Measurements from ENCODE around the gene NOC3L. TPM values are rescaled to one million over a fixed set of nuclear protein-coding genes. Genes with fewer than 3 reads are reported as not detected.
"Not testable (repeated sequence)": the region's sequence is repeated elsewhere in the genome, so short reads cannot be mapped to it uniquely, and the experiment has no call there.

Gene NOC3L
- total RNA-seq, 1 experiment from 2014 or later, result 41.2 TPM

DNA sequence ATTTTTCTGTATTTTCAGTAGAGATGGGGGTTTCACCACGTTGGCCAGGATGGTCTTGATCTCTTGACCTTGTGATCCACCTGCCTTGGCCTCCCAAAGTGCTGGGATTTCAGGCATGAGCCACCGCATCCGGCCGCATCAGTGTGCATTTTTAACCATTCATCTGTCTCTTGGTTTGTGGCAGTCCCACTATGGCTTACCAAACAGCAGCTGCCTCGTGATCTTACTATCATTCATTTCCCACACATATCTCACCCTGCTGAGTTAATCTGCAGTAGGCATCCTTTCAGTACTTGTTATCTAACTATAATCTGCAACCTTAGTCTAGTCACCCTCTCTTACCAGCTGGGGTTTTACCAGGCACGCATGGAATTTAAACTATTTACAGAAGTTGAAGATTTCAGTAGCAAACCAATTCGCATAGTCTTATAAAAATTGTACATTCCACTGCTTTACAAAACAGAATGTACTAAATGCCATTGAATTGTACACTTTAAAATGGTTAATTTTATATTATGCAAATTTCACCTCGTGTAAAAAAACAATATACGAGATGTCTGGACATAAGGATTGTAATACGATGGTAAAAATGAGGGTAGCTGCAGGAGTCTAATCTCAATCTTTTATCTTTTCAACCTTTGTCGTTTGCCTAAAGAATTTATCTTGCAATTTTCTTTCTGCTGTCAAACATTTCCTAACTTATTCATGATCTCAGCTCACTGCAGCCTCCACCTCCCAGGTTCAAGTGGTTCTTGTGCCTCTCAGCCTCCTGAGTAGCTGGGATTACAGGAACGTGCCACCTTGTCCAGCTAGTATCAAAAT is 35.0 kb upstream of the NOC3L start:
- DNase-seq (ENCODE audit: low read depth, low spot score), result no peak
- ChIA-PET POLR2A (interaction anchor here (0.7 kb wide), 1 partner anchor 43 kb away, joined by 12 read pairs; no protein-coding TSS in a partner anchor), CTCF (interaction anchor here (0.6 kb wide), 1 partner anchor 46 kb away, joined by 8 read pairs; no protein-coding TSS in a partner anchor)
- in situ Hi-C loops (cut with HindIII; ENCODE audit: low pct_unique_long_range_greater_than_20kb, low sequenced_read_pairs), result no loop called here
- Histone ChIP-seq H3K4me1 (ENCODE audit: control insufficient read depth, insufficient read depth, low read length) (peaks cover 17% of the 10 kb centered on the region), H3K36me3 (ENCODE audit: control insufficient read depth, insufficient read depth, low read length) (no peaks in the 10 kb centered on the region), H3K27ac (ENCODE audit: low read length) (peak overlapping the region; percentile 87), H3K4me3 (ENCODE audit: low read depth in 2 of 2, low read length in 2 of 2) (no peak overlapping the region), H3K27me3 (ENCODE audit: control insufficient read depth, insufficient read depth, low read length) (no peaks in the 10 kb centered on the region), H3K9me3 (ENCODE audit: control insufficient read depth, insufficient read depth, low read depth, low read length) (no peaks in the 10 kb centered on the region)
- BruUV-seq (replicated peaks), result no TSS peak
- peak; percentile 61 for ATAC-seq
- intact Hi-C loops (cut with micrococcal nuclease; ENCODE audit: unreplicated experiment), result no loop called here
- TF ChIP-seq TCF7L2 (IDR thresholded peaks at IDR 0.05; ENCODE audit: low read depth, low read length) (peak; percentile 25; the same call in 1 of the 2 replicates), SIN3A (IDR thresholded peaks at IDR 0.05; ENCODE audit: borderline replicate concordance, insufficient read depth, low read depth, low read length) (no peak)

GRCh38 chr10:94392117-94392516 is 29.4 kb upstream of the NOC3L start:
- H3K27me3 ChIP-seq (ENCODE audit: control insufficient read depth, insufficient read depth, low read length); H3K4me3 ChIP-seq (ENCODE audit: low read depth in 2 of 2, low read length in 2 of 2); BruUV-seq (replicated peaks); H3K27ac ChIP-seq (ENCODE audit: low read length); CTCF ChIA-PET; intact Hi-C loops (cut with micrococcal nuclease; ENCODE audit: unreplicated experiment); H3K9me3 ChIP-seq (ENCODE audit: control insufficient read depth, insufficient read depth, low read depth, low read length); ATAC-seq; DNase-seq (ENCODE audit: low read depth, low spot score); H3K36me3 ChIP-seq (ENCODE audit: control insufficient read depth, insufficient read depth, low read length); H3K4me1 ChIP-seq (ENCODE audit: control insufficient read depth, insufficient read depth, low read length); in situ Hi-C loops (cut with HindIII; ENCODE audit: low pct_unique_long_range_greater_than_20kb, low sequenced_read_pairs): not testable (repeated sequence)
- POLR2A ChIA-PET, result interaction anchor here (0.6 kb wide), 1 partner anchor 19 kb away, joined by 3 read pairs; no protein-coding TSS in a partner anchor

DNA sequence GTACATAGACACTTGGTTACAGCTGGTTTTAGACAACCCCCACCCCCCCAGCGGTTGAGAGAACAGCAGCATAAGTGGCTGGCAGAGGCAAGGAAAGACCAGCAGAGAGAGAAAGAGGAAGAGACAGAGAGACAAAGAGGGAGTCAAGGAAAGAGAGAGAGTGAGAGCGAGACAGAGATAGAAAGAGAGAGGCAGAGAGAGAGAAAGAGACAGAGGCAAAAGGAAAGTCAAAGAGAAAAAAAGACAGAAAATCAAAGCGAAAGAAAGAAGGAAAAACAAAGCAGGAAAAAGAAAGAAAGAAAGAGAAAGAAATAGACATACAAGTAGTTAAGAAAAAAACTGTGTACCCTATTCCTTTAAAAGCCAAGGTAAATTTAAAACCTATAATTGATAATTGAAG is 23.0 kb upstream of the NOC3L start:
- intact Hi-C loops (cut with micrococcal nuclease; ENCODE audit: unreplicated experiment); H3K4me1 ChIP-seq (ENCODE audit: control insufficient read depth, insufficient read depth, low read length); BruUV-seq (replicated peaks); DNase-seq (ENCODE audit: low read depth, low spot score); H3K4me3 ChIP-seq (ENCODE audit: low read depth in 2 of 2, low read length in 2 of 2); CTCF ChIA-PET; H3K27me3 ChIP-seq (ENCODE audit: control insufficient read depth, insufficient read depth, low read length); H3K9me3 ChIP-seq (ENCODE audit: control insufficient read depth, insufficient read depth, low read depth, low read length); ATAC-seq; in situ Hi-C loops (cut with HindIII; ENCODE audit: low pct_unique_long_range_greater_than_20kb, low sequenced_read_pairs); H3K36me3 ChIP-seq (ENCODE audit: control insufficient read depth, insufficient read depth, low read length): not testable (repeated sequence)
- H3K27ac ChIP-seq (ENCODE audit: low read length), result peak overlapping the region; percentile 30; the same call in 1 of the 2 replicates
- POLR2A ChIA-PET, result interaction anchor here (0.7 kb wide), 1 partner anchor 20 kb away, joined by 6 read pairs; no protein-coding TSS in a partner anchor

GRCh38 chr10:94383530-94383929 is 20.8 kb upstream of the NOC3L start:
- ATAC-seq, result no peak
- DNase-seq (ENCODE audit: low read depth, low spot score), result no peak
- in situ Hi-C loops (cut with HindIII; ENCODE audit: low pct_unique_long_range_greater_than_20kb, low sequenced_read_pairs) (no loop called here), intact Hi-C loops (cut with micrococcal nuclease; ENCODE audit: unreplicated experiment) (no loop called here)
- no peaks in the 10 kb centered on the region for H3K27me3 ChIP-seq (ENCODE audit: control insufficient read depth, insufficient read depth, low read length)
- H3K9me3 ChIP-seq (ENCODE audit: control insufficient read depth, insufficient read depth, low read depth, low read length), result no peaks in the 10 kb centered on the region
- no peaks in the 10 kb centered on the region for H3K36me3 ChIP-seq (ENCODE audit: control insufficient read depth, insufficient read depth, low read length)
- H3K4me3 ChIP-seq (ENCODE audit: low read depth in 2 of 2, low read length in 2 of 2), result no peak overlapping the region
- no TSS peak for BruUV-seq (replicated peaks)
- no peaks in the 10 kb centered on the region for H3K4me1 ChIP-seq (ENCODE audit: control insufficient read depth, insufficient read depth, low read length)
- ChIA-PET CTCF (interaction anchor here (0.7 to 0.9 kb wide), 6 partner anchors 38 to 478 kb away, joined by 4 to 11 read pairs (median 6); no protein-coding TSS in a partner anchor), POLR2A (interaction anchor here (0.7 to 1.2 kb wide), 2 partner anchors 48 to 163 kb away, joined by 4 to 5 read pairs; partner anchors contain the start of gene HELLS)
- no peak overlapping the region for H3K27ac ChIP-seq (ENCODE audit: low read length)
- TF ChIP-seq CTCF (IDR thresholded peaks at IDR 0.05) (no peak), POLR2AphosphoS5 (IDR thresholded peaks at IDR 0.05; ENCODE audit: low read depth, low read length) (no peak), SIN3A (IDR thresholded peaks at IDR 0.05; ENCODE audit: borderline replicate concordance, insufficient read depth, low read depth, low read length) (no peak), TCF7L2 (IDR thresholded peaks at IDR 0.05; ENCODE audit: low read depth, low read length) (no peak)
- TF ChIP-seq, protein P1, sequence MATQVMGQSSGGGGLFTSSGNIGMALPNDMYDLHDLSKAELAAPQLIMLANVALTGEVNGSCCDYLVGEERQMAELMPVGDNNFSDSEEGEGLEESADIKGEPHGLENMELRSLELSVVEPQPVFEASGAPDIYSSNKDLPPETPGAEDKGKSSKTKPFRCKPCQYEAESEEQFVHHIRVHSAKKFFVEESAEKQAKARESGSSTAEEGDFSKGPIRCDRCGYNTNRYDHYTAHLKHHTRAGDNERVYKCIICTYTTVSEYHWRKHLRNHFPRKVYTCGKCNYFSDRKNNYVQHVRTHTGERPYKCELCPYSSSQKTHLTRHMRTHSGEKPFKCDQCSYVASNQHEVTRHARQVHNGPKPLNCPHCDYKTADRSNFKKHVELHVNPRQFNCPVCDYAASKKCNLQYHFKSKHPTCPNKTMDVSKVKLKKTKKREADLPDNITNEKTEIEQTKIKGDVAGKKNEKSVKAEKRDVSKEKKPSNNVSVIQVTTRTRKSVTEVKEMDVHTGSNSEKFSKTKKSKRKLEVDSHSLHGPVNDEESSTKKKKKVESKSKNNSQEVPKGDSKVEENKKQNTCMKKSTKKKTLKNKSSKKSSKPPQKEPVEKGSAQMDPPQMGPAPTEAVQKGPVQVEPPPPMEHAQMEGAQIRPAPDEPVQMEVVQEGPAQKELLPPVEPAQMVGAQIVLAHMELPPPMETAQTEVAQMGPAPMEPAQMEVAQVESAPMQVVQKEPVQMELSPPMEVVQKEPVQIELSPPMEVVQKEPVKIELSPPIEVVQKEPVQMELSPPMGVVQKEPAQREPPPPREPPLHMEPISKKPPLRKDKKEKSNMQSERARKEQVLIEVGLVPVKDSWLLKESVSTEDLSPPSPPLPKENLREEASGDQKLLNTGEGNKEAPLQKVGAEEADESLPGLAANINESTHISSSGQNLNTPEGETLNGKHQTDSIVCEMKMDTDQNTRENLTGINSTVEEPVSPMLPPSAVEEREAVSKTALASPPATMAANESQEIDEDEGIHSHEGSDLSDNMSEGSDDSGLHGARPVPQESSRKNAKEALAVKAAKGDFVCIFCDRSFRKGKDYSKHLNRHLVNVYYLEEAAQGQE (IDR thresholded peaks at IDR 0.05; ENCODE audit: insufficient read depth in 1 of 2, low read depth in 2 of 2, low read length in 1 of 2), result no peak
